Hematopoietic multipotent progenitor cell (in vitro differentiated cells): Measurements from ENCODE around the gene KLHL35. TPM values are rescaled to one million over a fixed set of nuclear protein-coding genes. Genes with fewer than 3 reads are reported as not detected.
"Not testable (repeated sequence)": the region's sequence is repeated elsewhere in the genome, so short reads cannot be mapped to it uniquely, and the experiment has no call there.

Experiments
- DNase-seq, 3 donors: peaks; one replicate each; pipeline ENCODE4 v3.0.0-alpha.2; 2011 to 2015; ENCODE audit warnings: low read depth in 2 of 3, low spot score in 2 of 3
- small RNA-seq: library from RNA; depleted of rRNA; stranded (forward); fragments of <200 nt; gene quantifications from one replicate; pipeline ENCODE3, GENCODE V24; 2012
- total RNA-seq: library from RNA; depleted of rRNA; stranded (reverse); fragments of >200 nt; gene quantifications from one replicate; pipeline ENCODE4 v1.2.3, GENCODE V29; 2012

KLHL35 gene
- total RNA-seq, 1 donor, result 1.6 TPM

DNA sequence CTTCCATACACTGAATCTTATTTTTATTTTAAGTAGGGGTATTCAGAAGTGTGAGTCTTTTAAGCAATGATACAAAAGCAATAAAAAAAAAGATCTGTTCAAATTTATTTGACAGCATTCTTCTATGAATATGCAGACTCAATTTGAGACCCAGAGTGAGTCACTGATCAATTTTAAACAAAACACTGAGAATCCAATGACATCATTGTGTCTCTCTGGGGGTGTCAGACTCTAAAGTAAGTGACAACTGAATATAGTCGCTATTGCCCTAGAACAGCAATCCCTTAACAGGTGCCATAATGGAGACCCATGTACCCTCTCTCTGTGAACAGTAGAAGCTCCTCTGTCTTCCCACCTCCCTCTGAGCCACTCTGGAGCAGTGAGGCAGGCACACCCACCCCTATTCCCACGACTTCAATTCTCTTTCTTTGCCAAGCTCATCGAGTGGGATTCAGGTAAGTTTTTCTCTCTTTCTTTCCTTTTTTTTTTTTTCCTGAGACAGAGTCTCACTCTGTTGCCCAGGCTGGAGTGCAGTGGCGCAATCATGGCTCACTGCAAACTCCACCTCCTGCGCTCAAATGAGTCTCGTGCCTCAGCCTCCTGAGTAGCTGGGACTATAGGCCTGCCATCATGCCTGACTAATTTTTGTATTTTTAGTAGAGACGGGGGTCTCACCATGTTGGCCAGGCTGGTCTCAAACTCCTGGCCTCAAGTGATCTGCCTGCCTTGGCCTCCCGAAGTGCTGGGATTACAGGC, 38.7 kb downstream of the KLHL35 start:
- no peak for DNase-seq

DNA sequence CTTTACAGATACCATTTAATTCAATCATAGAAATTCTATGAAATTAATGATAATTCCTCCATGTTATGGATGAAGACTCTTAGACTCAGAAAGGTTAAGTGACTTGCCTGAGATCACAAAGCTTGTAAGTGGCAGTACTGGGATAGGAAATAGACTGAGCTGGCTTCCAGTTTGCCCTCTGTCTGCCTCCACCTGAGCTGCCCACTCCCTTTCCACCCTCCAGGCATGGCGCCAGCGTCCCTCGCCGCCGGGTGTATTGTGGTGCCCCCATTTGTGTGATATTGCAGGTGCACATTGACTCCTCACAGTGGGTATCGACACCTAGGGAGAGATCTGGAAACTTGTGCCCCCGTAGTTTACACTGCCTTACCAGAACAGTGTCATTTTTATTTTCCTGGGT, 43.1 kb downstream of the KLHL35 start:
- no peak for DNase-seq

DNA sequence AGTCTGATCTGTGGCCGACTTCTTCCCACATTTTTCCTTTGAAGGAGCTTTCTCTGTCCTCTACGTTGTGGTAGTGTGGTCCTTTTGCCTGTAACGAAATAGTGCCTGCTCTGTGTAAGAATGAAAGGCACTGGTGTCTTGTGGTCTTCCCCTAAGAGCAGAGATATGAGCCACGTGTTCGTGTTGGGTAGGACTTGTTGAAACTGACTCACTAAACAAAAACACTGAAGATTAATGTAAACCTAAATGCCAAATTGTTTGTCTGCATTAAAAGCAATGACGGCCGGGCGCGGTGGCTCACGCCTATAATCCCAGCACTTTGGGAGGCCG, 43.8 kb downstream of the KLHL35 start:
- DNase-seq, result no peak

DNA sequence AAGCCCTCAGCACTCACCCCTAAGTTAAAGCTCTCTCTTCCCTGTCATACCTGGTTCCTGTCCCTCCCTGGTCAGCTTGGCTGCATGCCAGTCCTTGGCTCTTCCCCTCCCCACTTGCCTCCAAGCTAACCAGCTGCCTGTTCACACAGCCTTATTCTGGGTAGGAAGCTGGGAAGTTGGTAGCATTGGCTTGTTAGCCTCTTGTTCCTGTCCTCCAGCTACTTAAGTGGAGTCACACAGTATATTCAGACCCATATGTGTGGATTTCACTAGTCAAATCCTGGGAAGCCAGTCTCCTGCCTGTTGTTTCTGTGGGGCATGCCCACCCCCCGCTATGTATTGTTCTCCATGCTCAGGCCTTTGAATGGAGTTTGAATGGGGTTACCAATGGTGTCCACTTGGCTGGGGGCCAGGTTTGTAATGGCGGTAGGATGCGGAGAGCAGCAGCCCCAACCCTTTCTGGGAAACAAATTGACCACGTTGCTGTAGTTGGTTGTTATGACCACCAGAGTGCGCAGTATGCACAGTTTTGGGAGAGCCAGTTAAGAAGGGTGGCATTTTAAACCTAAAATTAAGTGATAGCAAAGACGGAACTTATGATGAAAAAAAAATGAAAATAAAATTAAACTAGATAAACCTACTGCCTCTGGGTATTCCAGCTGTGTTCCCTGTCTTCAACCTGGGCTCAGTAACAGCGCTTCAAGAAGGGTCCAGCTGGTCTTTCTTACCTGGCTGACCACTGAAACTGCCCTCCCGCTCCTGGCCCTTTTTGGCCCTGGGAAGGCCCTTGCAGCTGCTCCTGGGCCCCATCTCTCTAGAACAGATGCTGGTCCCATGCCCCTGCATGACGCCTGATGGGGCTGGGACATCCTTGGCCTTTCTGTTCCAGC, 44.4 kb downstream of the KLHL35 start:
- DNase-seq, result peak; percentile 43 to 93 (median 79)

DNA sequence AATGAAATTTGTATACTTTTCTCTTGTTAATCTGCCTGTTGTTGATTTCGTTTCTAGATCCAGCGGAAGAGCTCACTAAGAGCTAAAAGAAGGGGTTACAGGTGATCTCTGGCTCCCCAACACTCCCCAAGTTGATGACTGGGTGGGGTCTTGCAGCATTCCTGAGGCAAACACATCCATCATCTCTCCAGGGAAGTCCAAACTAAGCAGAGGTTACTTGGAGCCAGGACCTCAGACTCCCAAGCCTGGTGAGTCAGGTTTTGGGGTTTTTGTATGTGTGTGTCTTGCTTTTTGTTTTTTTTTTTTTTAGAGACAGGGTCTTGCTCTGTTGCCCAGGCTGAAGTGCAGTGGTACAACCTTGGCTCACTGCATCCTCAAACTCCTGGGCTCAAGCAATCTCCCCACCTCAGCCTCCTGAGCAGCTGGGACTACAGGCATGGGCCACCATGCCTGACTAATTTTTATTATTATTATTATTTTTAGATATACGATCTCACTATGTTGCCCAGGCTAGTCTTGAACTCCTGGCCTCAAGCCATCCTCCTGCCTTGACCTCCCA, 45.2 kb downstream of the KLHL35 start:
- DNase-seq, result no peak

DNA sequence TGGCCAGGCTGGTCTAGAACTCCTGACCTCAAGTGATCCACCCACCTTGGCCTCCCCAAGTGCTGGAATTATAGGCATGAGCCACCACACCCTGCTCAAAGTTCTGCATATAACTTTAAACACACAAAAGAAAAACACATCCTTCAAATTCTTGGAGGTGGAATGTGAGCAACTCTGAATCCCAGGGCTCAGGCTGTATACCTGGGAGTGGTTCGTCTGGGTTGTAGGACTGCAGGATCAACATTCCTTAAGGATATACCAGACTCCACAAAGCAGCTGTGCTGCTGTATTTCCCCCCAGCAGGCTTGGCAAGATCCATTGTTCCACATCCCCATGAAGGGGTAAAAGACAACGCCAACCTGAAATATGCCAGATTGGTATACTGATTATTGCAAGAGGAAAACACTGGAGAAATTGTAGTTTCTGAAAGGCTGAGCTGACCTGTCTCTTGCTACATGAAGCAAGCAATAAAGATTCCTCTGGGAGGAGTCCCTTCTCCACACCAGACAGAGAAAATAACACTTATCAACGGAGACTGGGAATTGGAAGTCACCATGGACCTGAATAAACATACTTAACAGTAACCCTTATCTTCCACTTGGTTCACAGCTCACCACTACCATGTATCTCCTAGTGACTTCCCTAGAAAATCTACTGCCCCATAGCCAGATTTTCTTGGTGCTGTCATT, 45.9 kb downstream of the KLHL35 start:
- DNase-seq, result no peak

DNA sequence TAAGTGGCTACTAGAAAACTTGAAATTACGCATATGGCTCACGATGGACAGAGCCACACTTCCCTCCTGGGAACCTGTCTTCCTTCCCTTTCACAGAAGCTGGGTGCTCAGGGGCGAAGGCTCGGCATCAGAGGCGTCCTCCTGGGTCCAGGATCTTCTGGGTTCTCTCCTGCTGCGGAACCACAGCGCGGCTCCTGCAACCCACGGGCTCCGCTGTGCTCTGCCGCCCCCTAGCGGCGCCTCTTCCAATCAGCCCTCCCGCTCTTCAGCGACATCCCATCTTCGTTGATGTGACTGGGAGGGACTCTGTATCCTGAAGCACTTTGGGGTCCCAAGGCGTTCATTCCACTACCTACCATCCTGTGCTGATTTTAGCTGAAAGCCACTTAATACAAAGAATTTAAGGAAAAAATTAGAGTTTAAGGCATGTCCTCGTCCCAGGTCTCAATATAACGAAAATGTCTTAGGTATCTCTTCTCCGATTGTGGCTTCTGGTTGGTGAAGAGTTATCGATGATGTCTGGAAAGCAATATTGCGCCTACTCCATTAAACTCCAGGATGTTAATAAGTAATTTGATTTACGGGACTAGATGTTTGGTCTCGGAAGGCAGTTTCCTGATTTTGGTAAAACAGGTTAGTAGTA, 48.4 kb downstream of the KLHL35 start:
- peak; percentile 77 to 78 (median 78) for DNase-seq

DNA sequence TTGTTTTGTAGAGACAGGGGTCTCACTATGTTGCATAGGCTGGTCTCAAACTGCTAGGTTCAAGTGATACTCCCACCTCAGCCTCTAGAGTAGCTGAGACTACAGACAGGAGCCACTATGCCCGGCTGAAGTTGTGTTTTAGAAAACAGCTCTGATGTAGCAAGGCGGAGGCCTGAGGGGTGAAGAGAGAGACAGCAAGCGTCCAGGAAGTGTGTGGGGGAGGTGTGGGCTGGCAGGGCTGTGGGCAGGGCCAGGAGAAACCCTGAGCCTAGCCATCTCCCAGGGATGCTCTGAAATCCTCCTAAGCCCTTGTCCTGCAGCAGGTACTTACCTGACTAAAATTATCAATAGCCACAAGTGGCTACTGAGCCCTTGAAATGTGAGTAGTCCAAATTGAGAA, 49.8 kb downstream of the KLHL35 start:
- DNase-seq, result peak in 1 of 3 donors; percentile 50

GRCh38 chr11:75380716-75381420, 52.1 kb downstream of the KLHL35 start:
- DNase-seq, result peak in 1 of 3 donors; percentile 57

DNA sequence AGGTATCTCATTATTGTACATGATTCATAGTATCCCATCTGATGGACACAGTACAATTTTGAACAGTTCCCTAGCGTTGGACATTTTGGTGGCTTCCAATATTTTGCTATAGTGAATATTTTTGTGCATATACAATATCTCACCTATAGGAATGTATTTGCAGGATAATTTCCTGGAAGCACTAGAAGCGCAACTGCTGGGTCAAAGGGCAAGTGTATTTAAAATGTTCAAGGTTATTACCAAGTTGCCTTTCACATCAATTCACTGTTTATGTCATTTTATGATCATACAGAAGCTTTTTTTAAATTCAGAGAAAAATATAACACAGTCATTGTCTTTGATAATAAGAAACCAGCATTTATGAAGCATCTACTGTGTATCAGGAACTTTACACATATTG, 52.8 kb downstream of the KLHL35 start:
- DNase-seq, result no peak

DNA sequence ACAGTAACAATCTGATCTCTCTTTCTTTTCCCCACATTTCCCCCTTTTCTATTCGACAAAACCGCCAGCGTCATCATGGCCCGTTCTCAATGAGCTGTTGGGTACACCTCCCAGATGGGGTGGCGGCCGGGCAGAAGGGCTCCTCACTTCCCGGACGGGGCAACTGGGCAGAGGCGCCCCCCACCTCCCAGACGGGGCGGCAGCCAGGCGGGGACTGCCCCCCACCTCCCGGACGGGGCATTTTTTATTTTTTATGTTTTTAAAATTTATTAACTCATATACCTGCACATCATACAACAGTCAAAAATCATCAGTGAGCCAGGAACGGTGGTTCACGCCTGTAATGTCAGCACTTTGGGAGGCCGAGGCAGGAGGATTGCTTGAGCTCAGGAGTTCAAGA, 54.2 kb downstream of the KLHL35 start:
- DNase-seq, result not testable (repeated sequence)

DNA sequence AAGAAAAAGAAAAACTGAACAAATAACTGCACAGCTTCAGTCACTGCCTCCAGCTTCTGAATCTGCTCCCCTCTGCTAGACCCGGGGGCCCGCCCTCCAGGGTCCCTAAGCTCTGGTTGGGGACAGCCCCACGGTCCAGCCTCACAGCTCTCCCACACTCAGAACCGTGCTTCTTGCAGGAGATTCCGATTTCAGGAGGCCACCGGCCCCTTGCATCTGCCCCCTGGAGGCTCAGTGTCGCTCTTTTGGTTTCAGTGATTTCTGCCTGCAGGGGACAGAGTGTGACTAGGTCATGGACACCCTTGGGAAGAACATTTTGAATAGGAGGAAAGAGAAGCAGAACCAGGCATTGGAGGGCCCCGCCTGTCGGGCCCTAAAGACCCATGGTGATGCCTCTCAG, 56.8 kb downstream of the KLHL35 start:
- no peak for DNase-seq

DNA sequence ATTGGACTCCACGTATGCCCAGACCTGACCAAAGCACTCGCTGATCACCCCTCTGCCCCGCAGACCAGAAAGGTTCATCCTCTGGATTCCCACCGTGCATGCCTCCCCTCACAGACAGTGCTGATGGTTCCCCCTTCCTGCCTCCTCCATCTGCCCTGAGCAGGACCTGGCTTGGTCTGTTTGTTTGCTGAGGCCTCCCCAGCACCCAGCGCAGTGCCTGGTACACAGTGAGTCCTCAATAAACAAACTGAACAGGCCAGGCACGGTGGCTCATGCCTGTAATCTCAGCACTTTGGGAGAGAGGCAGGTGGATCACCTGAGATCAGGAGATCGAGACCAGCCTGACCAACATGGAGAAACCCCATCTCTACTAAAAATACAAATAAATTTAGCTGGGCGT, 57.4 kb downstream of the KLHL35 start:
- DNase-seq, result no peak

DNA sequence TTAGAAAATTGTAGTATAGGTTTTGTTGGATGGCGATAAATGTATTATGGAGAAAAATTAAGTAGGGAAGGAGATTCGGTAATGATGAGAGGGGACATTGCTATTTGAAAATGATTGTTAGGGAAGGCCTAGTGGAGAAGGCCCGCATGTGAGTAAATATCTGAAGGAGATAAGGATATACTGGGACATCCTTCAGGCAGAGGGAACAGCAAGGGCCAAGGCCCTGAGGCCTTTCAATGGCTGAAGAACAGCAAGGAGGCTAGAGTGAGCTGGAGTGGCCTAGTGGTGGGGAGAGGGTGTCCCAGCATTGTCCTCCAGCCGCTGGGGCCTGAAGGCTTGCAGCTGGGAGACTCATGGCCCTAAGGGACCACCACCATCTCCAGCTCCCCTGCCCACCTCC, 58.4 kb downstream of the KLHL35 start:
- no peak for DNase-seq

DNA sequence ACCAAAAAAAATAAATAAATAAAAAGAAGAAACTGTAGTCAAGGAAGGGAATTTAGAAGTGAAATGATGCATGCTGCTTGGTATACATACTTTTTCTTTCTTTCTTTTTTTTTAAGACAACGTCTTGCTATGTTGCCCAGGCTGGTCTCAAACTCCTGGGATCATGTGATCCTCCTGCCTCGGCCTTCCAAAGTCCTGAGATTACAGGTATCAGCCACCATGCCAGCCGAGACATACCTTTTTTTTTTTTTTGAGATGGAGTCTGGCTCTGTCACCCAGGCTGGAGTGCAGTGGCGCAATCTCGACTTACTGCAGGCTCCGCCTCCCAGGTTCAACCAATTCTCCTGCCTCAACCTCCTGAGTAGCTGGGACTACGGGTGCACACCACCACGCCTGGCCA, 59.8 kb downstream of the KLHL35 start:
- DNase-seq, result no peak

Small RNAs within 50 kb of the gene (small RNA-seq; reads per million reads assigned to genes)
- gene SNORD15A, result not detected
- 8,051 reads per million, percentile 100 among the genes with 10 or more reads in this experiment for gene SNORD15B

Other genes starting within 250 kb of the KLHL35 start
- under 0.01 TPM for gene TPBGL, start 192.4 kb downstream of the KLHL35 start, total RNA-seq
- 195 TPM for gene ARRB1, start 81.5 kb downstream of the KLHL35 start, total RNA-seq
- 6,603 TPM for gene RPS3, start 33.7 kb downstream of the KLHL35 start, total RNA-seq
- gene GDPD5, start 92.7 kb upstream of the KLHL35 start, total RNA-seq, result 5.7 TPM
- 92.4 TPM for gene SERPINH1, start 129.1 kb upstream of the KLHL35 start, total RNA-seq
- gene MAP6, start 235.8 kb upstream of the KLHL35 start, total RNA-seq, result under 0.01 TPM